ENCODE data around the gene PAQR8. TPM values are rescaled to one million over a fixed set of nuclear protein-coding genes. Genes with fewer than 3 reads are reported as not detected.

Gene PAQR8
- total and polyA plus RNA-seq, 2 donors (not counting 1 experiment from before 2014, with no cell fraction given) = 2.3 to 8.5 TPM

GRCh38 chr6:52415333-52415732, 53.4 kb downstream of the PAQR8 start:
- no peak for DNase-seq
- peaks cover 7 to 11% of the 10 kb centered on the region in 2 donors for H3K4me1 ChIP-seq (ENCODE audit: control insufficient read depth in 2 of 2, insufficient read depth in 2 of 2, low read length in 2 of 2)
- no peak overlapping the region for H3K9ac ChIP-seq (ENCODE audit: low read length)
- no peak overlapping the region for H3K4me3 ChIP-seq (ENCODE audit: control extremely low read depth in 1 of 5, extremely low read depth in 1 of 5, insufficient read depth in 1 of 5, low read depth in 2 of 5, low read length in 4 of 5)
- H3K9me3 Mint-ChIP-seq (ENCODE audit: insufficient read depth) = no peaks in the 10 kb centered on the region
- H3K27me3 ChIP-seq (replicated peaks in 1 of 4; ENCODE audit: control extremely low read depth in 1 of 4, control insufficient read depth in 3 of 4, insufficient read depth in 4 of 4, low read length in 3 of 4) = no peaks in the 10 kb centered on the region
- ChIA-PET POLR2A (no interaction called here), CTCF (interaction anchor here (0.9 to 7.6 kb wide), 19 partner anchors 8 to 256 kb away, joined by 3 to 79 read pairs (median 7); partner anchors contain the start of genes MCM3, TMEM14A and TRAM2)
- H2AFZ ChIP-seq (ENCODE audit: insufficient read depth, low read depth, low read length, poor library complexity, severe bottlenecking) = no peak overlapping the region
- H3K79me2 ChIP-seq (ENCODE audit: control insufficient read depth, insufficient read depth, low read length) = peaks cover 1% of the 10 kb centered on the region
- no CpG with 5 or more reads among the region's 1 CpG for WGBS (ENCODE audit: insufficient coverage)
- H3K4me1 Mint-ChIP-seq = peaks cover 11% of the 10 kb centered on the region
- no peak overlapping the region for H3K4me3 Mint-ChIP-seq
- no peaks in the 10 kb centered on the region for H3K9me3 ChIP-seq (ENCODE audit: control extremely low read depth in 1 of 3, control insufficient read depth in 2 of 3, insufficient read depth in 1 of 3, low read length in 2 of 3)
- no peak overlapping the region for H3K4me2 ChIP-seq (replicated peaks; ENCODE audit: low read depth, low read length, poor library complexity, severe bottlenecking)
- peaks cover 7% of the 10 kb centered on the region for H3K27me3 Mint-ChIP-seq
- no peak for ATAC-seq (ENCODE audit: low read depth)
- H3K27ac ChIP-seq (ENCODE audit: low read length in 2 of 2) = no peak overlapping the region
- H4K20me1 ChIP-seq (ENCODE audit: control insufficient read depth, insufficient read depth, low read length, poor library complexity, severe bottlenecking) = no peaks in the 10 kb centered on the region
- TF ChIP-seq EZH2 (IDR thresholded peaks at IDR 0.05; ENCODE audit: borderline replicate concordance, insufficient read depth, low read depth, low read length, poor library complexity, severe bottlenecking) = no peak
- no peak for TF ChIP-seq CTCF (IDR thresholded peaks at IDR 0.05)
- intact Hi-C loops (cut with micrococcal nuclease) = no loop called here
- H3K36me3 ChIP-seq (replicated peaks in 1 of 2; ENCODE audit: control extremely low read depth in 1 of 2, control insufficient read depth in 1 of 2, extremely low read depth in 1 of 2, insufficient read depth in 2 of 2, low read length in 1 of 2) = no peaks in the 10 kb centered on the region
- no peak overlapping the region for H3K27ac Mint-ChIP-seq

- H3K4me2 ChIP-seq (replicated peaks; ENCODE audit: low read depth, low read length, poor library complexity, severe bottlenecking) = no peak overlapping the region
- DNase-seq (no peak), ATAC-seq (ENCODE audit: low read depth) (no peak)
- WGBS (ENCODE audit: insufficient coverage) = 40% methylated on average over 2 of the region's 6 CpGs
- intact Hi-C loops (cut with micrococcal nuclease) = loop anchor here (1.0 kb wide), 4 partner anchors 89 to 247 kb away; no protein-coding TSS in a partner anchor
- H2AFZ ChIP-seq (ENCODE audit: insufficient read depth, low read depth, low read length, poor library complexity, severe bottlenecking) = no peak overlapping the region
- no peaks in the 10 kb centered on the region for H3K27me3 ChIP-seq (replicated peaks in 1 of 4; ENCODE audit: control extremely low read depth in 1 of 4, control insufficient read depth in 3 of 4, insufficient read depth in 4 of 4, low read length in 3 of 4)
- H3K79me2 ChIP-seq (ENCODE audit: control insufficient read depth, insufficient read depth, low read length) = peaks cover 7% of the 10 kb centered on the region
- H3K36me3 ChIP-seq (replicated peaks in 1 of 2; ENCODE audit: control extremely low read depth in 1 of 2, control insufficient read depth in 1 of 2, extremely low read depth in 1 of 2, insufficient read depth in 2 of 2, low read length in 1 of 2) = no peaks in the 10 kb centered on the region
- no peaks in the 10 kb centered on the region for H4K20me1 ChIP-seq (ENCODE audit: control insufficient read depth, insufficient read depth, low read length, poor library complexity, severe bottlenecking)
- POLR2A ChIA-PET = no interaction called here
- Mint-ChIP-seq H3K27me3 (peaks cover 7% of the 10 kb centered on the region), H3K27ac (no peak overlapping the region), H3K4me3 (no peak overlapping the region), H3K4me1 (peaks cover 11% of the 10 kb centered on the region), H3K9me3 (ENCODE audit: insufficient read depth) (no peaks in the 10 kb centered on the region)
- TF ChIP-seq EZH2 (IDR thresholded peaks at IDR 0.05; ENCODE audit: borderline replicate concordance, insufficient read depth, low read depth, low read length, poor library complexity, severe bottlenecking) (no peak), CTCF (IDR thresholded peaks at IDR 0.05) (no peak)
- H3K9ac ChIP-seq (ENCODE audit: low read length) = no peak overlapping the region
- H3K9me3 ChIP-seq (ENCODE audit: control extremely low read depth in 1 of 3, control insufficient read depth in 2 of 3, insufficient read depth in 1 of 3, low read length in 2 of 3) = no peaks in the 10 kb centered on the region
- peaks cover 15 to 18% of the 10 kb centered on the region in 2 donors for H3K4me1 ChIP-seq (ENCODE audit: control insufficient read depth in 2 of 2, insufficient read depth in 2 of 2, low read length in 2 of 2)
- CTCF ChIA-PET = interaction anchor here (0.7 to 7.6 kb wide), 28 partner anchors 8 to 255 kb away, joined by 3 to 79 read pairs (median 6); partner anchors contain the start of genes MCM3, PAQR8, TMEM14A and TRAM2
- H3K4me3 ChIP-seq (ENCODE audit: control extremely low read depth in 1 of 5, extremely low read depth in 1 of 5, insufficient read depth in 1 of 5, low read depth in 2 of 5, low read length in 4 of 5) = no peak overlapping the region
- H3K27ac ChIP-seq (ENCODE audit: low read length in 2 of 2) = no peak overlapping the region
Measured at GRCh38 chr6:52415917-52416628, 54.1 kb downstream of the PAQR8 start.
